GM12878 (cell line): Measurements from ENCODE around the gene SMTNL2. TPM values are rescaled to one million over a fixed set of nuclear protein-coding genes. Genes with fewer than 3 reads are reported as not detected.

Experiments
- ATAC-seq: fragments of 200-7000 bp; cut with Tn5 transposase; 3 replicates; pipeline ENCODE4 v1.9.1; 2020; ENCODE audit warnings: mild to moderate bottlenecking, moderate library complexity
- BruUV-seq: library from RNA; stranded (reverse); fragments of 400-500 nt; replicated peaks from 2 replicates; lab custom pipeline; 2021; lab: Mats Ljungman, UMichigan
- CTCF ChIA-PET: fragments of 300-600 bp; sonication (Branson Sonifier 250); formaldehyde crosslinking; extraction: SDS; loops from one replicate; lab custom pipeline; 2021; ENCODE audit warnings: inconsistent platforms; lab: Yijun Ruan, JAX
- POLR2A ChIA-PET: fragments of 350-600 bp; formaldehyde crosslinking; extraction: SDS; loops from one replicate; lab custom pipeline; 2021; ENCODE audit warnings: inconsistent platforms; lab: Charles Lee
- RAD21 ChIA-PET: fragments of 300-600 bp; sonication (Branson Sonifier 250); formaldehyde crosslinking; loops from one replicate; lab custom pipeline; 2023; ENCODE audit warnings: antibody characterized with exemption; ENCODE audit not compliant: unreplicated experiment; lab: Charles Lee
- SMC1A ChIA-PET: fragments of 300-600 bp; sonication (Branson Sonifier 250); formaldehyde crosslinking; loops from one replicate; lab custom pipeline; 2023; ENCODE audit not compliant: unreplicated experiment, uncharacterized antibody; lab: Charles Lee
- DNase-seq: peaks from one replicate; pipeline ENCODE4 v3.0.0-alpha.2; 2011; ENCODE audit warnings: low read depth, low spot score
- FAIRE-seq: peaks from 3 replicates; lab custom pipeline; 2011; peaks lifted over from hg19 to GRCh38; lab: Jason Lieb, UNC
- H2AFZ ChIP-seq: 2 replicates; pipeline ENCODE4 v1.6.0; 2011; ENCODE audit warnings: low read depth, low read length, control low read depth; ENCODE audit not compliant: control insufficient read depth
- H3K27ac ChIP-seq: 2 replicates; pipeline ENCODE4 v1.5.1; 2011; ENCODE audit warnings: control low read depth; ENCODE audit not compliant: control insufficient read depth, insufficient read depth
- H3K27me3 ChIP-seq, 2 experiments: replicated peaks in 1 of 2; 2 replicates each; pipeline versions ENCODE4 v1.6.0 to v1.6.1; 2011; ENCODE audit warnings: low read length in 1 of 2; ENCODE audit not compliant: control insufficient read depth in 2 of 2, insufficient read depth in 2 of 2
- H3K36me3 ChIP-seq, 2 experiments: 2 replicates each; pipeline ENCODE4 v1.5.1; 2011; ENCODE audit warnings: low read length in 1 of 2; ENCODE audit not compliant: control insufficient read depth in 2 of 2, insufficient read depth in 2 of 2
- H3K4me1 ChIP-seq: 2 replicates; pipeline ENCODE4 v1.6.1; 2011; ENCODE audit warnings: mild to moderate bottlenecking, low read length, moderate library complexity, mixed read lengths; ENCODE audit not compliant: control insufficient read depth, insufficient read depth
- H3K4me2 ChIP-seq: 2 replicates; pipeline ENCODE4 v1.6.0; 2011; ENCODE audit warnings: control low read depth; ENCODE audit not compliant: control insufficient read depth, insufficient read depth
- H3K4me3 ChIP-seq: fragments of 200-600 bp; sonication (generic); 2 replicates; pipeline ENCODE4 v1.5.1; 2016
- H3K79me2 ChIP-seq: 2 replicates; pipeline ENCODE4 v1.6.0; 2011; ENCODE audit warnings: low read length; ENCODE audit not compliant: control insufficient read depth, insufficient read depth
- H3K9ac ChIP-seq: 2 replicates; pipeline ENCODE4 v1.8.0; 2011; ENCODE audit warnings: low read length, control low read depth, mixed read lengths; ENCODE audit not compliant: control insufficient read depth, insufficient read depth
- H3K9me3 ChIP-seq: replicated peaks from 3 replicates; pipeline ENCODE4 v1.5.1; 2011; ENCODE audit warnings: mild to moderate bottlenecking, low read length; ENCODE audit not compliant: control insufficient read depth, insufficient read depth
- H4K20me1 ChIP-seq: 2 replicates; pipeline ENCODE4 v1.6.0; 2011; ENCODE audit not compliant: control insufficient read depth, insufficient read depth
- HDGF ChIP-seq: fragments of 450-650 bp; IDR thresholded peaks from 2 replicates; pipeline ENCODE4 v1.6.1; 2016; ENCODE audit warnings: antibody characterized with exemption
- LARP7 ChIP-seq: fragments of 450-650 bp; IDR thresholded peaks from 2 replicates; pipeline ENCODE4 v1.6.1; 2017; ENCODE audit warnings: mild to moderate bottlenecking
- MEF2B ChIP-seq: fragments of 450-650 bp; IDR thresholded peaks from 2 replicates; pipeline ENCODE4 v1.6.1; 2018; ENCODE audit warnings: mild to moderate bottlenecking, moderate library complexity; ENCODE audit not compliant: partially characterized antibody, poor library complexity, severe bottlenecking
- NFYB ChIP-seq: IDR thresholded peaks from 2 replicates; pipeline ENCODE4 v1.6.1; 2011; ENCODE audit warnings: low read depth, mild to moderate bottlenecking, low read length, improper control_type of control experiment, moderate library complexity; ENCODE audit not compliant: insufficient read depth
- POU2F2 ChIP-seq: IDR thresholded peaks from 3 replicates; pipeline ENCODE4 v1.6.1; 2011; ENCODE audit warnings: low read depth, mild to moderate bottlenecking, low read length, borderline replicate concordance
- RB1 ChIP-seq: fragments of 450-650 bp; formaldehyde crosslinking; IDR thresholded peaks from 2 replicates; pipeline ENCODE4 v1.6.1; 2017; ENCODE audit warnings: mild to moderate bottlenecking, borderline replicate concordance
- SP1 ChIP-seq: IDR thresholded peaks from one replicate; pipeline ENCODE4 v1.6.1; 2011; ENCODE audit warnings: low read depth, low read length
- WGBS: methylation state at CpG from one replicate; pipeline ENCODE4 v1.1.6; 2016; ENCODE audit warnings: low lambda C conversion rate; ENCODE audit not compliant: insufficient replicate concordance, insufficient coverage; ENCODE audit errors: missing lambda C conversion rate; 5-methylcytosine and 5-hydroxymethylcytosine counted together
- in situ Hi-C: fragments of 300-500 bp; cut with MboI; formaldehyde crosslinking; loops from 9 replicates; pipeline ENCODE4 v1.14.3; 2018; ENCODE audit warnings: mixed read lengths
- intact Hi-C: fragments of 100-400 bp; cut with micrococcal nuclease; formaldehyde crosslinking; loops from one replicate; pipeline ENCODE4 v1.14.2; 2022; ENCODE audit not compliant: unreplicated experiment
- polyA plus RNA-seq, 11 experiments: library from polyadenylated mRNA; depleted of rRNA in 4 of 11; unstranded in 6 of 11; stranded (reverse) in 5 of 11; fragments of >200 nt; fragmentation: Nextera tagmentation in 4 of 11; fragmentation: Illumina TruSeq in 1 of 11; extraction: Ambion mirVana in 4 of 11; extraction: Trizol in 1 of 11; gene quantifications; 1 replicate in 1 of 11; 2 replicates in 10 of 11; pipeline versions ENCODE4 v1.2.1 to v1.2.3, GENCODE V29; 2011 to 2016; ENCODE audit warnings: inconsistent platforms in 2 of 11, missing spikeins in 2 of 11, low read depth in 1 of 11
- total RNA-seq, 4 experiments: library from RNA; depleted of rRNA in 3 of 4; stranded (reverse); fragments of >200 nt in 3 of 4; fragmentation: Illumina TruSeq in 1 of 4; extraction: Trizol in 1 of 4; gene quantifications; 2 replicates each; pipeline versions ENCODE4 v1.2.1 to v1.2.3, GENCODE V29; 2013 to 2021

SMTNL2 gene
- total and polyA plus RNA-seq, 10 of the 15 experiments (the other 5 are each of a cell fraction or from before 2014, with no cell fraction given) = not detected

- Histone ChIP-seq H3K79me2 (no peaks in the 10 kb centered on the region), H3K4me2 (no peak overlapping the region), H3K27ac (no peak overlapping the region), H3K9ac (no peak overlapping the region), H3K4me3 (no peak overlapping the region)
- 0 out of 3 replicates have a peak, but pooled peaks have one; percentile 25 for ATAC-seq
- SMC1A ChIA-PET = no interaction called here
- RAD21 ChIA-PET = no interaction called here
- 39% methylated on average over 11 of the region's 12 CpGs for WGBS
- CTCF ChIA-PET = interaction anchor here (0.7 to 0.8 kb wide), 2 partner anchors 41 to 181 kb away, joined by 3 to 4 read pairs; no protein-coding TSS in a partner anchor
- BruUV-seq = no TSS peak
- TF ChIP-seq SP1 = no peak
- TF ChIP-seq NFYB = no peak
- TF ChIP-seq MEF2B = peak; percentile 35
- TF ChIP-seq, all 136 proteins: peak for 1
- peaks cover 0 to 3% of the 10 kb centered on the region in 2 experiments; a peak in 2 of 4 replicates for H3K27me3 ChIP-seq
- intact Hi-C loops = no loop called here
- POLR2A ChIA-PET = no interaction called here
- FAIRE-seq (no peak), DNase-seq (no peak)
- no peaks in the 10 kb centered on the region for H4K20me1 ChIP-seq
- no peaks in the 10 kb centered on the region for H3K9me3 ChIP-seq
- in situ Hi-C loops = no loop called here
- no peaks in the 10 kb centered on the region for H3K4me1 ChIP-seq
- no peak overlapping the region for H2AFZ ChIP-seq
- no peaks in the 10 kb centered on the region for H3K36me3 ChIP-seq
These were observed 21.5 kb downstream of the SMTNL2 start for GRCh38 chr17:4605826-4606225.

DNA sequence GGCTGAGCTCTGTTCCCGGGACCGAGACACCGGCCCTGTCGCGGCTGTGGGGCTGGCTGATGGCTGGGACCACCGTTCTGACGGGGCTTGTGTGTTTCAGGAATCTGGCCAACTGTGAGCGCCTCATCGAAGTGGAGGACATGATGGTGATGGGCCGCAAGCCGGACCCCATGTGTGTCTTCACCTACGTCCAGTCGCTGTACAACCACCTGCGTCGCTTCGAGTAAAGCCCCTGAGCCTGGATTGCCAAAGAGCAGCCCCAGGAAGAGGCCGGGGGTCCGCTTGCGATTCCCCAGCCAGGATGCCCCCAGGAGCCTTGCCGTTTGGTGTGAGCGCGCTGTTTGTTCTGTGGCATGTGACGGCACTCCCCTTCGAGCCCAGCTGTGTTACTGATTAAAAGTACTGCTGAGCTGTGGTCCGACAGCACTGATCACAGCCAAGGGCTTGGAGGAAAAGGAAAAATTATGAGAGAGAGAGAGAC is 23.0 kb downstream of the SMTNL2 start:
- BruUV-seq = no TSS peak
- ATAC-seq = no peak

More for the DNA sequence above, 23.0 kb downstream of the SMTNL2 start:
- RAD21 ChIA-PET = interaction anchor here (0.6 kb wide), 1 partner anchor 177 kb away, joined by 4 read pairs; no protein-coding TSS in a partner anchor
- H3K4me2 ChIP-seq = no peak overlapping the region
- no peak overlapping the region for H2AFZ ChIP-seq
- 71% methylated on average over 25 of the region's 25 CpGs for WGBS
- CTCF ChIA-PET = interaction anchor here (0.7 kb wide), 1 partner anchor 183 kb away, joined by 3 read pairs; no protein-coding TSS in a partner anchor
- no peak overlapping the region for H3K4me3 ChIP-seq
- no peak overlapping the region for H3K27ac ChIP-seq
- H4K20me1 ChIP-seq = no peaks in the 10 kb centered on the region
- no peaks in the 10 kb centered on the region for H3K79me2 ChIP-seq
- intact Hi-C loops (no loop called here), in situ Hi-C loops (no loop called here)
- SMC1A ChIA-PET = no interaction called here
- POLR2A ChIA-PET = interaction anchor here (1.0 kb wide), 1 partner anchor 186 kb away, joined by 3 read pairs; no protein-coding TSS in a partner anchor
- peaks cover 0 to 3% of the 10 kb centered on the region in 2 experiments; a peak in 2 of 4 replicates for H3K27me3 ChIP-seq
- H3K36me3 ChIP-seq = no peaks in the 10 kb centered on the region
- H3K4me1 ChIP-seq = no peaks in the 10 kb centered on the region
- no peak for DNase-seq
- no peak for TF ChIP-seq RB1
- no peak for TF ChIP-seq HDGF
- TF ChIP-seq LARP7 = no peak
- TF ChIP-seq POU2F2 = no peak
- FAIRE-seq = no peak
- H3K9me3 ChIP-seq = no peaks in the 10 kb centered on the region
- no peak overlapping the region for H3K9ac ChIP-seq
